Gastrocnemius medialis (tissue), 4 donors: ENCODE results near the gene TXNL4A. TPM values are rescaled to one million over a fixed set of nuclear protein-coding genes. Genes with fewer than 3 reads are reported as not detected.
A peak's percentile ranks its signal among the peaks of the same experiment; 100 is the strongest.
"Not testable (repeated sequence)": the region's sequence is repeated elsewhere in the genome, so short reads cannot be mapped to it uniquely, and the experiment has no call there.

Source experiments
- ATAC-seq, 2 donors: fragments of 150-250 bp; one replicate each; pipeline ENCODE4 v1.9.1; 2016
- DNase-seq, 2 donors: peaks; one replicate each; pipeline ENCODE4 v3.0.0-alpha.2; 2019
- H3K27ac ChIP-seq, 4 donors: fragments of 200-600 bp; sonication (generic); 1 replicate in 1 of 4; 2 replicates in 3 of 4; pipeline ENCODE4 v1.5.1; 2016 to 2018; ENCODE audit warnings: mild to moderate bottlenecking in 2 of 4, moderate library complexity in 1 of 4
- H3K27me3 ChIP-seq, 3 donors: fragments of 200-600 bp; sonication (generic) in 2 of 3; 1 replicate in 1 of 3; 2 replicates in 2 of 3; pipeline versions ENCODE4 v1.5.1 to v1.6.0; 2016 to 2019; ENCODE audit warnings: mild to moderate bottlenecking in 1 of 3, moderate library complexity in 1 of 3
- H3K36me3 ChIP-seq, 2 donors: fragments of 200-600 bp; sonication (generic) in 1 of 2; one replicate each; pipeline ENCODE4 v1.5.1; 2017 to 2018
- H3K4me1 ChIP-seq, 2 donors: fragments of 200-600 bp; sonication (generic) in 1 of 2; one replicate each; pipeline ENCODE4 v1.5.1; 2016 to 2017; ENCODE audit warnings: mild to moderate bottlenecking in 2 of 2
- H3K4me3 ChIP-seq, 4 donors: fragments of 200-600 bp; sonication (generic) in 3 of 4; 1 replicate in 1 of 4; 2 replicates in 3 of 4; pipeline ENCODE4 v1.5.1; 2016 to 2019; ENCODE audit warnings: mild to moderate bottlenecking in 2 of 4
- H3K9me3 ChIP-seq, 3 donors: fragments of 200-600 bp; sonication (generic) in 2 of 3; 1 replicate in 1 of 3; 2 replicates in 2 of 3; pipeline ENCODE4 v1.5.1; 2016 to 2019
- POLR2A ChIP-seq, 2 donors: fragments of 450-650 bp; IDR thresholded peaks; one replicate each; pipeline ENCODE4 v1.6.1; 2017; ENCODE audit warnings: antibody characterized with exemption in 2 of 2, mild to moderate bottlenecking in 2 of 2, moderate library complexity in 2 of 2
- in situ Hi-C, 4 donors: fragments of 200-750 bp; cut with MboI; loops; one replicate each; pipeline versions ENCODE4 v1.15.0 to v1.8.0; 2017; ENCODE audit warnings: low sequenced_read_pairs in 4 of 4
- intact Hi-C: fragments of 100-400 bp; cut with DNase I; formaldehyde crosslinking; loops from one replicate; pipeline ENCODE4 v1.15.1; 2023; ENCODE audit warnings: low total_unique reads
- total RNA-seq, 4 donors: library from RNA; depleted of rRNA; stranded (reverse); fragments of >200 nt; gene quantifications; one replicate each; pipeline versions ENCODE4 v1.1.0 to v1.2.3, GENCODE V29; 2016
- TF ChIP-seq, protein P1 (sequence below), 5 experiments: fragments of 450-650 bp in 3 of 5; fragments of 200-600 bp in 2 of 5; sonication (generic) in 2 of 5; IDR thresholded peaks in 4 of 5; conservative IDR thresholded peaks in 1 of 5; 1 replicate in 4 of 5; 2 replicates in 1 of 5; pipeline ENCODE4 v1.5.1; 2016 to 2019; ENCODE audit warnings: antibody characterized with exemption in 5 of 5, mild to moderate bottlenecking in 3 of 5, moderate library complexity in 3 of 5

TXNL4A gene
- total RNA-seq, 4 donors from 2014 or later = 39.9 to 105 (median 66.4) TPM

DNA sequence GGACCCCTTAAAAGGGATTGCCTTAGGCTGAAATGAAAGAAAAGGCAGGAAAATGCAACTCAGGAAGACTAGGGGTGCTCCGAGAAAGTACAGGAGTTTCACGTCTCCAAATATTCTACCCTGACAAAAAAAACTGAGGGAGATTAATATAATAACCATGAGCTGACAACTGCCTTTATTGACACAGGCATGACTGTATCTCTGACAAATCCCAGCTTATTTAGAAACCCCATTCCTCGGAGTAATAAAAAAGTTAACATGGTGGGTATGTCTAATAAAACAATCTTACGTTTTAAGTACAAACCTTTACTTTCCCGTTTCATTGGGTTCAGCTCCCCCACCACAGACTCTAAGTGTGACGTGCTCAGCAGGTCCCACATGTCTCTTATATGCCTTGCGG lies 38.0 kb upstream of the TXNL4A start:
- no peak for TF ChIP-seq POLR2A (IDR thresholded peaks at IDR 0.05)
- TF ChIP-seq, protein P1, sequence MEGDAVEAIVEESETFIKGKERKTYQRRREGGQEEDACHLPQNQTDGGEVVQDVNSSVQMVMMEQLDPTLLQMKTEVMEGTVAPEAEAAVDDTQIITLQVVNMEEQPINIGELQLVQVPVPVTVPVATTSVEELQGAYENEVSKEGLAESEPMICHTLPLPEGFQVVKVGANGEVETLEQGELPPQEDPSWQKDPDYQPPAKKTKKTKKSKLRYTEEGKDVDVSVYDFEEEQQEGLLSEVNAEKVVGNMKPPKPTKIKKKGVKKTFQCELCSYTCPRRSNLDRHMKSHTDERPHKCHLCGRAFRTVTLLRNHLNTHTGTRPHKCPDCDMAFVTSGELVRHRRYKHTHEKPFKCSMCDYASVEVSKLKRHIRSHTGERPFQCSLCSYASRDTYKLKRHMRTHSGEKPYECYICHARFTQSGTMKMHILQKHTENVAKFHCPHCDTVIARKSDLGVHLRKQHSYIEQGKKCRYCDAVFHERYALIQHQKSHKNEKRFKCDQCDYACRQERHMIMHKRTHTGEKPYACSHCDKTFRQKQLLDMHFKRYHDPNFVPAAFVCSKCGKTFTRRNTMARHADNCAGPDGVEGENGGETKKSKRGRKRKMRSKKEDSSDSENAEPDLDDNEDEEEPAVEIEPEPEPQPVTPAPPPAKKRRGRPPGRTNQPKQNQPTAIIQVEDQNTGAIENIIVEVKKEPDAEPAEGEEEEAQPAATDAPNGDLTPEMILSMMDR (IDR thresholded peaks at IDR 0.05 in 4 of 5, conservative IDR thresholded peaks at IDR 0.05 in 1 of 5) = no peak
- H3K27ac ChIP-seq = no peak overlapping the region
- intact Hi-C loops = no loop called here
- no peaks in the 10 kb centered on the region for H3K4me1 ChIP-seq
- H3K27me3 ChIP-seq = peaks cover 0 to 3% (median 0%) of the 10 kb centered on the region in 3 donors
- ATAC-seq (no peak), DNase-seq (no peak)
- in situ Hi-C loops = no loop called here
- no peaks in the 10 kb centered on the region for H3K36me3 ChIP-seq
- peaks cover 8 to 32% (median 29%) of the 10 kb centered on the region in 3 donors for H3K9me3 ChIP-seq
- no peak overlapping the region for H3K4me3 ChIP-seq

DNA sequence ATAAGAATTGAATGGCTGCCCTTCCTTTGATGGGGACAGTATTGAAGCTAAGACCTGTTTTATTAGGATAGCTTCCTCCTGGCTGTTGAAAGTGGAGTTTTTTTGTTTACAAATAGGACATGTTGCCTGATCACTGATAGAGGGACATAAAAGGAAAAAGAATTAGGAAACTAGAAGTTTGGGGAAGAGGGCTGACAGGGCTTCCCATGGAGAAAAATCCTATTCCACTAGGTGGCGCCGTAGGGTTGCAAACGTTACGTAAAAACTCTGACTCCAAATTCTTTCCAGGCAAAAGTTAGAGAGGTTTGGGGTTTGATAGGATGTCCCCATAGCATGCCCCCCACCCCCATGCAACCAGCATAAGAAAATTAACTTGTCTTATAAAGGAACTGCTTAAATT lies 34.8 kb upstream of the TXNL4A start:
- Histone ChIP-seq H3K36me3 (no peaks in the 10 kb centered on the region), H3K9me3 (peaks cover 8 to 44% (median 41%) of the 10 kb centered on the region in 3 donors), H3K4me1 (no peaks in the 10 kb centered on the region), H3K27me3 (peaks cover 0 to 4% (median 0%) of the 10 kb centered on the region in 3 donors), H3K27ac (no peak overlapping the region), H3K4me3 (no peak overlapping the region)
- no peak for TF ChIP-seq POLR2A (IDR thresholded peaks at IDR 0.05)
- TF ChIP-seq, protein P1 (IDR thresholded peaks at IDR 0.05 in 4 of 5, conservative IDR thresholded peaks at IDR 0.05 in 1 of 5) = no peak
- intact Hi-C loops = no loop called here
- DNase-seq = no peak
- no peak for ATAC-seq
- in situ Hi-C loops = no loop called here

DNA sequence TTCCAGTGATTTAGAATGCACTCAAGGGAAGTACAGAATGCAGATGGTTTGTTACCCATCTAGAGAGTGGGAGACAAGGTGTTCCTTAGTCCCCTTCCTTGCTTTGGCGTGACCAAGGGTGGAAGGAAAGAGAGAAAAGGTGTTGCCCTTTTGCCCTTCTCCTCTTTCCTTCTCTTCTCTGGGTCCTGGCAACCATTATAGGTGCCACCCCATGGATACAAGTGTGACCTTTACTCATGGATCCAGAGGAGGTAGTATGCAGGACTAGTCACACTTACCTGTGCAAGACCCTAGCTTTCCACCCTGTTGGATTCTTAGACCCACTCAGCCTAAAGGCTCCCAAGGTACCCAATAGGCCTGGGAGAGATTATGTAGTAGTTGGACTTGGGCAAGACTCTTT lies 34.2 kb upstream of the TXNL4A start:
- no peaks in the 10 kb centered on the region for H3K36me3 ChIP-seq
- intact Hi-C loops (no loop called here), in situ Hi-C loops (no loop called here)
- no peaks in the 10 kb centered on the region for H3K4me1 ChIP-seq
- H3K4me3 ChIP-seq = peak overlapping the region in 1 of 4 donors; percentile 30
- TF ChIP-seq, protein P1 (IDR thresholded peaks at IDR 0.05 in 4 of 5, conservative IDR thresholded peaks at IDR 0.05 in 1 of 5) = no peak
- no peak for TF ChIP-seq POLR2A (IDR thresholded peaks at IDR 0.05)
- no peak overlapping the region for H3K27ac ChIP-seq
- H3K27me3 ChIP-seq = peaks cover 0 to 4% (median 0%) of the 10 kb centered on the region in 3 donors
- no peak for DNase-seq
- ATAC-seq = no peak
- peaks cover 8 to 44% (median 41%) of the 10 kb centered on the region in 3 donors for H3K9me3 ChIP-seq

DNA sequence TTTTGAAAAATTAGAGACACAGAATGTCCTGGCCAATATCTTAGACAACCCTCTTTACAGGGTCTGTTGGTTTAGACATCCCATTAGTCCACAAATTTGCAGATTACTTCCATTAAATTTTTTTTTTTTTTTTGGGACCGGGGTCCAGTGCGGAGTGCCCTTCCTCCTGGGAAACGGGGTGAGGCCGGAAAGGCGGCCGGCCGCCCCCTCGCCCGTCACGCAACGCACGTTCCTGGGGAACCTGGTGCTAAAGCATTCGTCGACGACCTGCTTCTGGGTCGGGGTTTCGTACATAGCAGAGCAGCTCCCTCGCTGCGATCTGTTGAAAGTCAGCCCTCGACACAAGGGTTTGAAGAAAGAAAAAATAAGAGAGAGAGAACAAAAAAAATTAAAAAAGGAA lies 24.4 kb upstream of the TXNL4A start:
- H3K9me3 ChIP-seq = no peaks in the 10 kb centered on the region
- H3K4me3 ChIP-seq = no peak overlapping the region
- no peak for TF ChIP-seq POLR2A (IDR thresholded peaks at IDR 0.05)
- TF ChIP-seq, protein P1 (IDR thresholded peaks at IDR 0.05 in 4 of 5, conservative IDR thresholded peaks at IDR 0.05 in 1 of 5) = no peak
- no peaks in the 10 kb centered on the region for H3K36me3 ChIP-seq
- ATAC-seq (no peak), DNase-seq (no peak)
- H3K27ac ChIP-seq = no peak overlapping the region
- intact Hi-C loops = no loop called here
- no peaks in the 10 kb centered on the region for H3K4me1 ChIP-seq
- in situ Hi-C loops = no loop called here
- H3K27me3 ChIP-seq = no peaks in the 10 kb centered on the region

DNA sequence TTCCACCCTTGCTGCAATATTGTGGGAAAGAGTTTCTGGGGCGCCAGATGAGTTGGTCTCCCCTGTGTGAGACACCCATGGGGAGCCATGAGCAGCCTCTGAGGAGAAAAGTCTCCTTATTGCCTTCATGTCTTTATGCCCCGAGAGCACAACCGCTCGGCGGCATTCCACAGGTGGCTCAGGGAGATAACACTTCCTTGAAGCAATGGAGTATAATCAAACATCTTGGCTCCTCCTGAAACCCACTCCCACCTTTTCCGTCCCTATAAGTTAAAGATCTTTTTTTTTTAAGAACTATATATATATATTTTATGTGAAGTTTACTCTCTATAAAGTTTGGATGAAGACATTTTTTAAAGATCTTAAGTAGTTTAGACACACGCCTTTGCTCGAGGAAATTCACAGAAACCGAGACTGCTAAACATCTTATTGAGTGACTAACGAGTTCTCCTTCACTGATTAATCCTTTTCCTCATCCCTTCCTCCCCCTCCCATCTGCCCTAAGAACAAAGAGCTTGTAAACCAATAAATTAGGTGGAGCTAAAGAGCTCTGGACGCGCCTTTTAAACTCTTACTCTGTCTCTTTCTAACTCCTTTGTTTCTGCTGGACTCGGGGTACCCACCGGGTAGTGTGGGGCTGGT lies 23.3 kb upstream of the TXNL4A start:
- H3K4me3 ChIP-seq = not testable (repeated sequence)

More for the DNA sequence above, 23.3 kb upstream of the TXNL4A start:
- H3K27ac ChIP-seq, ATAC-seq, in situ Hi-C loops, H3K4me1 ChIP-seq, H3K36me3 ChIP-seq, H3K27me3 ChIP-seq, H3K9me3 ChIP-seq, DNase-seq: not testable (repeated sequence)
- intact Hi-C loops = loop anchor here (2.0 kb wide), 1 partner anchor 27 kb away; no protein-coding TSS in a partner anchor
